DMS153 treated with DMSO at 0.1 percent for 48 hours (cell line): Measurements from ENCODE around the gene ROPN1L.
A peak's percentile ranks its signal among the peaks of the same experiment; 100 is the strongest.
"Not testable (repeated sequence)": the region's sequence is repeated elsewhere in the genome, so short reads cannot be mapped to it uniquely, and the experiment has no call there.

ENCODE experiments used
- DNase-seq: peaks from one replicate; lab custom pipeline; 2025; ENCODE audit not compliant: unreplicated experiment; lab: John Stamatoyannopoulos, UW

ROPN1L gene

GRCh38 chr5:10441083-10441991 lies at the start of gene ROPN1L:
ROPN1L (plus strand) TSS chr5:10441879; CDS start chr5:10442168, 289 bp downstream.
- peak; percentile 81 for DNase-seq

DNA sequence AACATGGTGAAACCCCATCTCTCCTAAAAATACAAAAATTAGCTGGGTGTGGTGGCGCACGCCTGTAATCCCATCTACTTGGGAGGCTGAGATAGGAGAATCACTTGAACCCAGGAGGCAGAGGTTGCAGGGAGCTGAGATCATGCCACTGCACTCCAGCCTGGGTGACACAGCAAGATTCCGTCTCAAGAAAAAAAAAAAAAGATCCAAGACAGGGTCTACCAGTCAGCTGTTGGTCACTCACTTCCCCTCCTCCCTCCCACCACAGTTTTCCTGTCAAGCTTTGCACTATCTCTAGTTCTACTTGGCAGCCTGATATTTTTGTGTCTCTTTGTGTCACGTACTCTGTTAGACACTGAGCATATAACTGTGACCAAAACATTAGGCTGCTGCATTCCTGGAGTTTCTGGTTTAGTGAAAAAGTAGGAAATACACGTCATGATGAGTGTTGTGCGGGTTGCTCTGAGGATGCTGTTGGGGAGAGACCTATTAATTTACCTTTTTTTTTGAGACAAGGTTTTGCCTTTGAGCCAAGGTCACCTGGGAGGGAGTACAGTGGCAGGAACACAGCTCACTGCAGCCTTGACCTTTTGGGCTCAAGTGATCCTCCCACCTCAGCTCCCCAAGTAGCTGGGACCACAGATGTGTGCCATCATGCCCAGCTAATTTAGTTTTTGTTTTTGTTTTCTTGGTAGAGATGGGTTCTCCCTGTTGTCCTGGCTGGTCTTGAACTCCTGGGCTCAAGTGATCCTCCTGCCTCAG lies 48.9 kb upstream of the ROPN1L start:
- not testable (repeated sequence) for DNase-seq

DNA sequence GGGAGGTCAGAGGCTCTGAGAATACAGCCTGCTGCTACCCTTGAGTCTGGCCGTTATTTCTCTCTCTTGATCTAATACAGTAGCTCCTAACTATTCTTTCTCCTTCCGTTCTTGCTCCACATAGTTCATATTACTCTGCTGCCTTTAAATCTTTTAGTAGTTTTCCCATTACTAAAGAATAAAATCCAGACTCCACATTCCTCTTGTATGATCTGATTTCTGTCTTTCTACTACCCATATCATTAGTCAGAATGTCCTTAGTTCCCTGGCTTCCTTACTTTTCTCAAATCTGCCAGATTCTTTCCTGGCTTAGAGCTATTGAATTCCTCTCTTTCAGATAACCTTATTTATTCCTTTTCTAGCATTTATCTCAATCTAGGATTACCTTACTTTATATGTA lies 48.2 kb upstream of the ROPN1L start:
- no peak for DNase-seq

- DNase-seq, result no peak
Observed at GRCh38 chr5:10396552-10396951, 45.1 kb upstream of the ROPN1L start.

GRCh38 chr5:10399839-10400238 lies 41.8 kb upstream of the ROPN1L start:
- no peak for DNase-seq

- no peak for DNase-seq
Observed at GRCh38 chr5:10400411-10400810, 41.3 kb upstream of the ROPN1L start.

DNA sequence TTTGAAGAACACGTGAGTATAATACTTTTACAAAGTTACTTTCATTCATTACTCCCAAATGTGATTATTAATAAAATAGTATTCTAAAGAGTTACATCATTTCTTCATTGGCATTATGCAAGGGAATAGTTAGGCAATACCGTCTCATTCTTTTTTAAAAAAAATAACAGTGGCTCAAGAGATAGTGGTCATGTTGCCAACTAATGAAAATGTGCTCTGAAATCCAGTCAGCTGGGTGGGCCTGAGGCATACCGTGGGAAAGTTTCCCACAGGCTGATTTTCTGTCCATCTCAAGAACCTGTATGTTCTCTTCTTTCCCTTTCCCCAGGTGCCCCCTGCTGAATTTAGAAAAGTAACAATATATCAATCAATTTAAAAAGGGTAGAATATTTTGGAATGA lies 40.8 kb upstream of the ROPN1L start:
- DNase-seq, result no peak

GRCh38 chr5:10401498-10401897 lies 40.2 kb upstream of the ROPN1L start:
- no peak for DNase-seq

GRCh38 chr5:10403829-10404228 lies 37.9 kb upstream of the ROPN1L start:
- DNase-seq, result no peak

- no peak for DNase-seq
Observed at GRCh38 chr5:10406651-10407050, 35.0 kb upstream of the ROPN1L start.

DNA sequence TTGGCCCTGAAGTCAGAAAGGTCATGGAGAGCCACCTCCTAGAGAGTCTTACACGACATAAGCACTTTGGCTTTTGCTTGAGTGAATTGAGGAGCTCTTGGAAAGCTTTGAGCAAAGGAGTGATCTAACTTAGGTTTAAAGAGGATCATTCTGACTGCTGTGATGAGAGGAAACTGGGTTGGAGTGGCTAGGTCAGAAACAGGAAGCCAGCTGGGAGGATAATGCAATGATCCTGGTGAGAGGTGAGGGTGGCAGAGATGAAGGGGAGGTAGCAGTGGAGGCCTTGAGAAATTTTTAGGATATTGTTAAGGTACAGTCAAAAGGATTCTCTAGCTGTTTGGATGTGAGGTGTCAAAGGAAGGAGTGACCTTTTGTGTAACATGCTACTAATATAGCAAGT lies 32.2 kb upstream of the ROPN1L start:
- DNase-seq, result no peak

- DNase-seq, result no peak
Observed at GRCh38 chr5:10410662-10411061, 31.0 kb upstream of the ROPN1L start.

DNA sequence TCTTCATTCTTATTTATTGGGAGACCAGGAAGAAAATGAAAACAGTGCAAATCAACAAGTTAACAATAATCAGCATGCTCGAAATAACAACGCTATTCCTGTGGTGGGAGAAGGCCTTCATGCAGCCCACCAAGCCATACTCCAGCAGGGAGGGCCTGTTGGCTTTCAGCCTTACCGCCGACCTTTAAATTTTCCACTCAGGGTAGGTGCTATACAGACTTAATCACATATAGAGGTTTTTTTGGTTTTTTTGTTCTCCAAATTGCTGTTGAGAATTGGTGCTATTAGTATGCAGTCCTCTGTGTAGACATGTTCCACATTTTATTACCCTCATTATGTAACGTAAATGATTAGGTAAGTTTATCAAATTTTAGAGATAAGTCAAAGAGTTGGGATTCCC lies 30.3 kb upstream of the ROPN1L start:
- no peak for DNase-seq

- DNase-seq, result no peak
Observed at GRCh38 chr5:10416868-10417267, 24.8 kb upstream of the ROPN1L start.

DNA sequence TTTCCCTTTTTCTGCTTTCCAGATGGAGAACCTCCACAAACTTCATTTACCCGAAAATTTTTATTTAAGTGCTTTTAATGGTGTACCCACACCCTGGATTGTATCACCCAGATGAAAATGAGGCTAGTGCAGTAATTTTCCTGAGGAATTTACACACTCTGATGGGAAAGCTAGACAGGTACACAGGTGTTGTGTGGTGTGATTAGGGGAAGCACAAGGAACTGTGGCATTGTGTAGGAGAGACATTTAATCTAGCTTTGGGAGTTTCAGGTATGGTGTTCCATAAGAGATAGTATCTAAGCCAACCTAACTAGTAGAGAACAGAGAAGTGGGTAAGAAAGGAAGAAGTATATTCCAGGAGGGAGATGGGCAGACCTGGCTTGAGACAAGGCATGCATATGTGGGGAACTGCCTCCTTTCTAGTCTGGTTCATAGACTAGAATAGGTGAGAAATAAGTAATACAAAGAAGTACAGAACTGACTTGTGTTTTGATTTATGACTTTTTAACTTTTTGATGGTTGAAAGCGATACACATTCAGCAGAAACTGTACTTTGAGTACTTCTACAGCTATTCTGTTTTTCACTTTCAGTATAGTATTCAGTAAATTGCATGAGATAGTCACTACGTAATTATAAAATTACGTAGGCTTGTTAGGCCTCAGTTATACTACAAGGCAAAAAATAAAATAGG lies 22.9 kb upstream of the ROPN1L start:
- no peak for DNase-seq

- no peak for DNase-seq
Observed at GRCh38 chr5:10420468-10420867, 21.2 kb upstream of the ROPN1L start.

DNA sequence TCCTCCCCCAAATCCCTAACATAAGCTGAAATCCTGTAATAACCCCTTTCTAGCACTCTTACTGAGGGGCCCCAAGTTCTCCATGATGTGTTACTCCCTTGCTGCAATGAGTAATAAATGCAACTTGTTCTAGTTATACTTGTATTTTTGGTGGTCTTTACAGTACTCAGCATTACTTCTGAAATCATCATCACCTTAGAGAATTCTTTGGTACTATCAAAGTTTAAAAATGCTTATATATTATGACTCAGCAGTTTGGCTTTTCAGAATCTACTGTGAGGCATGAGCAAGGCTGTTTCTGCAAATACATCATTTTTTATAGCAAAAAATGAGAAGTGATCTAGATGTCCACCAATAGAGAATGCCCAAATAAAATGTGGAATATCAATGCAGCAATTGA lies 20.7 kb upstream of the ROPN1L start:
- no peak for DNase-seq

DNA sequence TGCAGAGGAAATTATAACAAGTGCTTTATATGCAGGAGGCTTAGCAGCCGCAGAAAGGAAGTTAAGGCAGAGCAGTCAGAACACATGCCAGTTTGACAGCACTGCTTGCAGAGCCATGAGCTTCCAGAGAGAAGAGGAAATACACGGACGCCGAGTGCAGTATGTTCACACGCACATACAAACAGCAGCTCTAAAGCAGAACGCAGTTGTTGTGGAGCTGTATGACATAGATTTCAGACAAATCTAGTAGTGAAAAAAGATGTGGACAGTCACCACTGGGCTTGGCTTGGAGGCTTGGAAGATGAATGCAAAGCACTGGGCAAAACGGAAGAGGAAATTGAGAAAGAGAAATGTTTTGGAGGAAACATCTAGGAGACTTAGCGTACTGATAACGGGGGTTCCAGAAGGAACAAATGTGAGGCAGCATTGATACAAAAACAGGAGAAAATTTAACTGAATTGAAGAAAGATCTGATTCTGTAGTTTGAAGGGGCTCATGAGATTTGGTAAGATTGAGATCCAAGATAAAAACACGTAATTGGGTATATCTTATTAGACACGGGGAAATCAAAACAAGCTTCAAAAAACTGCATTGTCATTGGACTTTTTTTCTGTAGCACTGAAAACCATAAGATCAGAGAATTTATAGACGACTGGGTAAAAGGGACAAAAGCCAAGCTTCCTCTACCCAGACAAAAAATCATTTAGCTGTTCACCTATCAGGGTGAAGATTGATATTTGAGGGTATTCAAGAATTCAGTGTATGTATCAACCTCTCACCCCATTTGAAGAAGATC lies 19.6 kb upstream of the ROPN1L start:
- no peak for DNase-seq

GRCh38 chr5:10423022-10423421 lies 18.7 kb upstream of the ROPN1L start:
- no peak for DNase-seq

- DNase-seq, result no peak
Observed at GRCh38 chr5:10424124-10424731, 17.5 kb upstream of the ROPN1L start.
